ENCODE data around the gene RACK1. TPM values are rescaled to one million over a fixed set of nuclear protein-coding genes. Genes with fewer than 3 reads are reported as not detected.
"Not testable (repeated sequence)": the region's sequence is repeated elsewhere in the genome, so short reads cannot be mapped to it uniquely, and the experiment has no call there.

RACK1 gene
- total and polyA plus RNA-seq, 12 donors = 581 to 2,221 (median 640) TPM

DNA sequence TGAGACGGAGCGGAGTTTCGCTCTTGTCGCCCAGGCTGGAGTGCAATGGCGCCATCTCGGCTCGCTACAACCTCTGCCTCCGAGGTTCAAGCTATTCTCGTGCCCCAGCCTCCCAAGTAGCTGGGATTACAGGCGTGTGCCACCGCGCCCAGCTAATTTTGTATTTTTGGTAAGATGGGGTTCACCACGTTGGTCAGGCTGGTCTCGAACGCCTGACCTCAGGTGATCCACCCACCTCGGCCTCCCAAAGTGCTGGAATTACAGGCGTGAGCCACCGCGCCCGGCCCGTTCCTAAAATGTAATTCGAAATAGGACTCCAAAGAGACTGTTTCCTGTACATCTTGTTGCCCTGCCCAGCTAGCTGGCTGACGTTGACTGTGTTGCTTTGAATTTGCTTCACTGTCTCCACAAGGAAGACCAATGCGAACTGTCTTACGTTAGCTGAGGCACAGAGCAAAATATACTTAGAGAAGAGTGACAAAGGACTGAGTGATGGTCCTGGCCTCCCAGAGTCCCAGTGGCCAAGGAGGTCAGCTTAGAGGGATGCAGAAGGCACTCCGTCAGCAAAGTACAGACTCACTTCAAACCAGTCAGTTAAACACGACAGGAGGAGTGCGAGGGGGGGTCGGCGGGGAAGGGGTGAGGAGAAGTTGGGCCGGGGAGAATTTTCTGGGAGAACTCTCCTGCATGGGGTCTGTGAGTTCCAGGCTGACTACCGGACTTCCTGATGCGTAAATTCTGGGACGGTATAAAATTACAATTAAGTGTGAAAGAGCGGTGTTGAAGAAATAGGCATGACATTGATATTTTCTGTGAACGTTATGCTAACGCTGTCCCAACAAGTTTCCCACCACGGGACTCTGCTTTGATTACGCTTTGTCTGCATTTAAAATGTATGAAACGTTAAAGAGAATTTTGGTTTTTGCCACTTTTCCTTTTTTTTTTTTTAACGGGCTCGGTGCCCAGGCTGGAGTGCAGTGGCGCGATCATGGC lies 27.4 kb downstream of the RACK1 start:
- intact Hi-C loops (cut with DNase I) = no loop called here
- TF ChIP-seq, protein P1, sequence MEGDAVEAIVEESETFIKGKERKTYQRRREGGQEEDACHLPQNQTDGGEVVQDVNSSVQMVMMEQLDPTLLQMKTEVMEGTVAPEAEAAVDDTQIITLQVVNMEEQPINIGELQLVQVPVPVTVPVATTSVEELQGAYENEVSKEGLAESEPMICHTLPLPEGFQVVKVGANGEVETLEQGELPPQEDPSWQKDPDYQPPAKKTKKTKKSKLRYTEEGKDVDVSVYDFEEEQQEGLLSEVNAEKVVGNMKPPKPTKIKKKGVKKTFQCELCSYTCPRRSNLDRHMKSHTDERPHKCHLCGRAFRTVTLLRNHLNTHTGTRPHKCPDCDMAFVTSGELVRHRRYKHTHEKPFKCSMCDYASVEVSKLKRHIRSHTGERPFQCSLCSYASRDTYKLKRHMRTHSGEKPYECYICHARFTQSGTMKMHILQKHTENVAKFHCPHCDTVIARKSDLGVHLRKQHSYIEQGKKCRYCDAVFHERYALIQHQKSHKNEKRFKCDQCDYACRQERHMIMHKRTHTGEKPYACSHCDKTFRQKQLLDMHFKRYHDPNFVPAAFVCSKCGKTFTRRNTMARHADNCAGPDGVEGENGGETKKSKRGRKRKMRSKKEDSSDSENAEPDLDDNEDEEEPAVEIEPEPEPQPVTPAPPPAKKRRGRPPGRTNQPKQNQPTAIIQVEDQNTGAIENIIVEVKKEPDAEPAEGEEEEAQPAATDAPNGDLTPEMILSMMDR (IDR thresholded peaks at IDR 0.05) = no peak
- Histone ChIP-seq H3K4me1 (peaks cover 0 to 44% (median 30%) of the 10 kb centered on the region in 9 donors), H3K27ac (peak overlapping the region in 7 of 10 donors; percentile 6 to 72 (median 63)), H3K27me3 (peaks cover 0 to 7% (median 0%) of the 10 kb centered on the region in 7 donors), H3K9me3 (no peaks in the 10 kb centered on the region), H3K4me3 (peak overlapping the region in 9 of 10 donors; percentile 39 to 69 (median 58)), H3K36me3 (no peaks in the 10 kb centered on the region)
- ATAC-seq = no peak
- WGBS, 2 donors = 17 to 34% methylated on average over 44 of the region's 44 CpGs
- no peak for DNase-seq

- H3K4me3 ChIP-seq; H3K36me3 ChIP-seq; H3K27me3 ChIP-seq; H3K9me3 ChIP-seq; DNase-seq; H3K27ac ChIP-seq; ATAC-seq; intact Hi-C loops (cut with DNase I): not testable (repeated sequence)
- 82 to 94% methylated on average over 10 of the region's 10 CpGs for WGBS, 2 donors
- peaks cover 0 to 47% (median 30%) of the 10 kb centered on the region in 9 donors for H3K4me1 ChIP-seq
These were observed 29.5 kb downstream of the RACK1 start for GRCh38 chr5:181214249-181214648.

- intact Hi-C loops (cut with DNase I) = no loop called here
- 47 to 59% methylated on average over 2 of the region's 2 CpGs for WGBS, 2 donors
- no peak for ATAC-seq
- Histone ChIP-seq H3K27ac (peak overlapping the region in 8 of 10 donors; percentile 28 to 67 (median 48)), H3K4me3 (no peak overlapping the region), H3K36me3 (no peaks in the 10 kb centered on the region), H3K27me3 (peaks cover 0 to 7% (median 0%) of the 10 kb centered on the region in 7 donors), H3K4me1 (peaks cover 0 to 40% (median 22%) of the 10 kb centered on the region in 9 donors), H3K9me3 (no peaks in the 10 kb centered on the region)
- no peak for DNase-seq
- TF ChIP-seq, protein P1 (IDR thresholded peaks at IDR 0.05) = no peak
These were observed 30.8 kb downstream of the RACK1 start for GRCh38 chr5:181212934-181213333.

DNA sequence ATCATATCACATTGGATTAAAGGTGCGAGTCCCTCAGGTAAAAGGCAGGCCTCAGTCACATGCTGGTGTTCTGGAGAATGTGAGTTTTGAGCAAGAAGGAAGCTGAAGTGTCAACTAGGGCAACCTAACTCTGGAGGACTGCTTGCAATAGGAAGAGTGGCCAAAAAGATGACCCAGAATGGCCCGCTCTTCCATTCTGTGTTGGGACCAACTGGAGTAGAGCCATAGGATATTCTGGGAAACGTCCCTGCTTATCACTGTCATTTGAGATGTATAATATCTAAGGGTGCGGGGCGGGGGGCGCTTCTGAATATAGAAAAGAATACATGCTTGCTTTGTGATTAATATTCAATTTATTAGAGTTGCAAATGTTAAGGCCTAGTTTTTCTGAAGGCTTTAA lies 31.6 kb downstream of the RACK1 start:
- H3K27me3 ChIP-seq = no peaks in the 10 kb centered on the region
- WGBS, 2 donors = 50 to 69% methylated on average over 6 of the region's 6 CpGs
- peak in 3 of 8 donors; percentile 48 to 57 (median 56) for ATAC-seq
- H3K27ac ChIP-seq = peak overlapping the region in 7 of 10 donors; percentile 32 to 67 (median 49)
- no peaks in the 10 kb centered on the region for H3K9me3 ChIP-seq
- TF ChIP-seq, protein P1 (IDR thresholded peaks at IDR 0.05) = no peak
- no peaks in the 10 kb centered on the region for H3K36me3 ChIP-seq
- H3K4me3 ChIP-seq = no peak overlapping the region
- intact Hi-C loops (cut with DNase I) = no loop called here
- peaks cover 0 to 32% (median 20%) of the 10 kb centered on the region in 9 donors for H3K4me1 ChIP-seq
- DNase-seq = no peak

Data from heart right ventricle (tissue), 16 donors.